Activated CD8-positive, alpha-beta memory T cell treated with anti-CD3 and anti-CD28 coated beads, Interleukin-2, amount 50 U/mL, for 1 hour (primary cell): ENCODE measurements around the gene ITGB1BP2.
"Not testable (repeated sequence)": the region's sequence is repeated elsewhere in the genome, so short reads cannot be mapped to it uniquely, and the experiment has no call there.

ENCODE experiments used
- DNase-seq: peaks from one replicate; pipeline ENCODE4 v3.0.0-alpha.2; 2020; ENCODE audit errors: extremely low read depth

Gene ITGB1BP2

GRCh38 chrX:71301195-71301924, at the start of gene ITGB1BP2:
TSS of gene ITGB1BP2 (plus strand) at chrX:71301750. CDS start at chrX:71301807, 57 bp downstream.
- no peak for DNase-seq

GRCh38 chrX:71252221-71252620, 49.3 kb upstream of the ITGB1BP2 start:
- DNase-seq: no peak

GRCh38 chrX:71253253-71254091, 48.1 kb upstream of the ITGB1BP2 start:
- DNase-seq: no peak

GRCh38 chrX:71254092-71254963, 47.2 kb upstream of the ITGB1BP2 start, which contains the start of gene ZMYM3:
TSS of gene ZMYM3 (minus strand) at chrX:71254140. CDS start at chrX:71253255, 885 bp downstream.
- peak; percentile 30 for DNase-seq

- no peak for DNase-seq
These were observed 45.5 kb upstream of the ITGB1BP2 start for GRCh38 chrX:71256051-71256450.

GRCh38 chrX:71256856-71257255, 44.7 kb upstream of the ITGB1BP2 start:
- no peak for DNase-seq

- not testable (repeated sequence) for DNase-seq
These were observed 32.9 kb upstream of the ITGB1BP2 start for GRCh38 chrX:71268624-71269023.

- DNase-seq: no peak
These were observed 31.7 kb upstream of the ITGB1BP2 start for GRCh38 chrX:71269801-71270395.

GRCh38 chrX:71272313-71272712, 29.2 kb upstream of the ITGB1BP2 start:
- not testable (repeated sequence) for DNase-seq

- DNase-seq: not testable (repeated sequence)
These were observed 20.2 kb upstream of the ITGB1BP2 start for GRCh38 chrX:71281300-71281699.

- DNase-seq: peak; percentile 19
These were observed 18.8 kb upstream of the ITGB1BP2 start for GRCh38 chrX:71282514-71283402.

GRCh38 chrX:71283403-71284143, 18.0 kb upstream of the ITGB1BP2 start, which contains the start of gene NONO:
TSS of gene NONO (plus strand) at chrX:71283635. CDS start at chrX:71290638, 7,003 bp downstream.
- DNase-seq: peak; percentile 78

- DNase-seq: no peak
These were observed 15.6 kb upstream of the ITGB1BP2 start for GRCh38 chrX:71285929-71286328.

- no peak for DNase-seq
These were observed 10.2 kb upstream of the ITGB1BP2 start for GRCh38 chrX:71291381-71291780.

GRCh38 chrX:71292669-71293365, 8.7 kb upstream of the ITGB1BP2 start:
- DNase-seq: no peak

GRCh38 chrX:71296806-71297205, 4.7 kb upstream of the ITGB1BP2 start:
- no peak for DNase-seq

GRCh38 chrX:71298119-71298518, 3.4 kb upstream of the ITGB1BP2 start:
- DNase-seq: no peak

GRCh38 chrX:71300064-71300463, 1.5 kb upstream of the ITGB1BP2 start:
- not testable (repeated sequence) for DNase-seq

GRCh38 chrX:71300495-71300894, 1.1 kb upstream of the ITGB1BP2 start:
- DNase-seq: not testable (repeated sequence)
